Stomach (tissue), 9 donors: ENCODE data around the gene DARS2. TPM values are rescaled to one million over a fixed set of nuclear protein-coding genes. Genes with fewer than 3 reads are reported as not detected.

Source experiments
- DNase-seq, 2 donors: peaks; one replicate each; pipeline versions ENCODE4 v3.0.0 to v3.0.0-alpha.2; 2013 to 2019
- H3K27ac ChIP-seq, 5 donors: fragments of 200-600 bp in 4 of 5; sonication (generic) in 4 of 5; one replicate each; pipeline ENCODE4 v1.5.1; 2013 to 2019; ENCODE audit warnings: mild to moderate bottlenecking in 1 of 5, moderate library complexity in 1 of 5
- H3K27me3 ChIP-seq, 3 donors: fragments of 200-600 bp; sonication (generic); one replicate each; pipeline ENCODE4 v1.5.1; 2017 to 2019; ENCODE audit warnings: mixed run types in 1 of 3
- H3K36me3 ChIP-seq, 4 donors: fragments of 200-600 bp; sonication (generic); 1 replicate in 3 of 4; 2 replicates in 1 of 4; pipeline ENCODE4 v1.5.1; 2016 to 2019
- H3K4me1 ChIP-seq, 4 donors: fragments of 200-600 bp; sonication (generic); one replicate each; pipeline ENCODE4 v1.5.1; 2016 to 2019
- H3K4me3 ChIP-seq, 4 donors: fragments of 200-600 bp; sonication (generic) in 3 of 4; one replicate each; pipeline ENCODE4 v1.5.1; 2016 to 2019; ENCODE audit warnings: mild to moderate bottlenecking in 1 of 4
- H3K9me3 ChIP-seq, 4 donors: fragments of 200-600 bp; sonication (generic); one replicate each; pipeline ENCODE4 v1.5.1; 2016 to 2019
- CTCF ChIP-seq, 7 experiments: fragments of 450-650 bp in 4 of 7; fragments of 200-600 bp in 3 of 7; sonication (generic) in 3 of 7; IDR thresholded peaks; one replicate each; pipeline ENCODE4 v1.5.1; 2016 to 2019; ENCODE audit warnings: antibody characterized with exemption in 7 of 7, control low read depth in 2 of 7, mild to moderate bottlenecking in 1 of 7
- EP300 ChIP-seq: sonication (generic); formaldehyde crosslinking; IDR thresholded peaks from one replicate; pipeline ENCODE4 v1.6.1; 2017; ENCODE audit warnings: antibody characterized with exemption
- POLR2A ChIP-seq, 4 donors: fragments of 450-650 bp; IDR thresholded peaks; one replicate each; pipeline ENCODE4 v1.6.1; 2016; ENCODE audit warnings: antibody characterized with exemption in 4 of 4, control low read depth in 2 of 4, mild to moderate bottlenecking in 1 of 4, moderate library complexity in 1 of 4
- POLR2AphosphoS5 ChIP-seq, 3 donors: sonication (generic); formaldehyde crosslinking; IDR thresholded peaks; one replicate each; pipeline ENCODE4 v1.6.1; 2016; ENCODE audit warnings: antibody characterized with exemption in 3 of 3
- WGBS, 5 donors: extraction: QIAGEN DNeasy Blood & Tissue Kit in 3 of 5; methylation state at CpG; one replicate each; pipeline versions ENCODE4 v1.1.5 to v1.1.7; 2013 to 2018; 5-methylcytosine and 5-hydroxymethylcytosine counted together
- intact Hi-C: fragments of 100-400 bp; cut with DNase I; formaldehyde crosslinking; loops from one replicate; pipeline ENCODE4 v1.15.1; 2023; ENCODE audit warnings: low total_unique reads
- polyA plus RNA-seq, 3 donors: library from polyadenylated mRNA; stranded (reverse); fragments of 200-250 nt; gene quantifications; one replicate each; pipeline ENCODE4 v1.2.3, GENCODE V29; 2013
- small RNA-seq, 4 donors: library from RNA; depleted of rRNA; stranded (forward); fragments of <200 nt; gene quantifications; one replicate each; pipeline ENCODE3, GENCODE V24; 2016
- total RNA-seq, 5 donors: library from RNA; depleted of rRNA; stranded (reverse); fragments of >200 nt; gene quantifications; one replicate each; pipeline versions ENCODE4 v1.1.0 to v1.2.3, GENCODE V29; 2014 to 2016
- donor health status: healthy with polysubstance abuse.
- donor health status: Bipolar disorder and iron deficiency.
- donor health status: healthy.

Gene DARS2
- total and polyA plus RNA-seq, 8 donors: 3.1 to 36.8 (median 10.8) TPM

- no peak for TF ChIP-seq POLR2AphosphoS5 (IDR thresholded peaks at IDR 0.05)
- no peak for TF ChIP-seq POLR2A (IDR thresholded peaks at IDR 0.05)
- H3K27ac ChIP-seq: no peak overlapping the region
- no peak for DNase-seq
- no peaks in the 10 kb centered on the region for H3K9me3 ChIP-seq
- no peak overlapping the region for H3K4me3 ChIP-seq
- WGBS, 5 donors: 67 to 100% (median 73%) methylated on average over 3 of the region's 3 CpGs
- no peaks in the 10 kb centered on the region for H3K27me3 ChIP-seq
- H3K4me1 ChIP-seq: peaks cover 0 to 24% (median 9%) of the 10 kb centered on the region in 4 donors
- H3K36me3 ChIP-seq: peaks cover 0 to 4% (median 2%) of the 10 kb centered on the region in 4 donors
- intact Hi-C loops: no loop called here
Measured at GRCh38 chr1:173894189-173894588, 69.7 kb downstream of the DARS2 start.

GRCh38 chr1:173900427-173900826 lies 76.0 kb downstream of the DARS2 start:
- H3K27me3 ChIP-seq: no peaks in the 10 kb centered on the region
- intact Hi-C loops: no loop called here
- TF ChIP-seq POLR2A (IDR thresholded peaks at IDR 0.05) (no peak), CTCF (IDR thresholded peaks at IDR 0.05) (no peak), EP300 (no peak), POLR2AphosphoS5 (IDR thresholded peaks at IDR 0.05) (no peak)
- peaks cover 0 to 47% (median 22%) of the 10 kb centered on the region in 4 donors for H3K4me1 ChIP-seq
- DNase-seq: no peak
- no peaks in the 10 kb centered on the region for H3K36me3 ChIP-seq
- no peak overlapping the region for H3K27ac ChIP-seq
- H3K4me3 ChIP-seq: no peak overlapping the region
- no peaks in the 10 kb centered on the region for H3K9me3 ChIP-seq
- 37 to 68% (median 45%) methylated on average over 2 of the region's 2 CpGs for WGBS, 5 donors

GRCh38 chr1:173900992-173901391 lies 76.5 kb downstream of the DARS2 start:
- intact Hi-C loops: no loop called here
- Histone ChIP-seq H3K27ac (no peak overlapping the region), H3K27me3 (no peaks in the 10 kb centered on the region), H3K36me3 (no peaks in the 10 kb centered on the region), H3K4me3 (no peak overlapping the region), H3K4me1 (peaks cover 0 to 47% (median 22%) of the 10 kb centered on the region in 4 donors), H3K9me3 (no peaks in the 10 kb centered on the region)
- no peak for DNase-seq
- WGBS, 5 donors: 46 to 63% (median 56%) methylated on average over 3 of the region's 3 CpGs
- TF ChIP-seq CTCF (IDR thresholded peaks at IDR 0.05): no peak
- TF ChIP-seq EP300: no peak

GRCh38 chr1:173903827-173904531 lies 79.5 kb downstream of the DARS2 start:
- TF ChIP-seq EP300 (no peak), POLR2A (IDR thresholded peaks at IDR 0.05) (no peak), POLR2AphosphoS5 (IDR thresholded peaks at IDR 0.05) (no peak), CTCF (IDR thresholded peaks at IDR 0.05) (no peak)
- DNase-seq: no peak
- H3K4me3 ChIP-seq: no peak overlapping the region
- no peaks in the 10 kb centered on the region for H3K9me3 ChIP-seq
- H3K27me3 ChIP-seq: no peaks in the 10 kb centered on the region
- peaks cover 0 to 27% (median 13%) of the 10 kb centered on the region in 4 donors for H3K4me1 ChIP-seq
- H3K36me3 ChIP-seq: no peaks in the 10 kb centered on the region
- H3K27ac ChIP-seq: peak overlapping the region in 3 of 5 donors; percentile 12 to 39 (median 13)
- 32 to 59% (median 37%) methylated on average over 6 of the region's 6 CpGs for WGBS, 5 donors
- intact Hi-C loops: no loop called here

Small RNA genes lying within 50 kb of the gene (small RNA-seq; reads per million reads assigned to genes)
- gene RF00019: 0 reads per million in 4 donors

Other genes starting within 250 kb of the DARS2 start
- gene SLC9C2, start 221.6 kb upstream of the DARS2 start, total RNA-seq: 1 to 10 TPM in 1 of 5 donors, not detected in 4; 2.6 TPM
- not detected for gene SLC9C2, start 221.6 kb upstream of the DARS2 start, polyA plus RNA-seq
- gene TEX50, start 189.3 kb upstream of the DARS2 start, total RNA-seq: not detected
- gene TEX50, start 189.3 kb upstream of the DARS2 start, polyA plus RNA-seq: not detected
- not detected for gene ANKRD45, start 154.8 kb upstream of the DARS2 start, total RNA-seq
- gene ANKRD45, start 154.8 kb upstream of the DARS2 start, polyA plus RNA-seq: under 1 TPM in 2 of 3 donors, not detected in 1; 0.15 to 0.19 TPM
- gene KLHL20, start 109.7 kb upstream of the DARS2 start, total RNA-seq: 10 to 100 TPM in 3 of 5 donors, 1 to 10 TPM in 2; 2.6 to 30.7 (median 10.7) TPM
- 10 to 100 TPM in 1 of 3 donors, 1 to 10 TPM in 2; 4.6 to 11.0 (median 8.2) TPM for gene KLHL20, start 109.7 kb upstream of the DARS2 start, polyA plus RNA-seq
- gene CENPL, start 210 bp downstream of the DARS2 start, total RNA-seq: 10 to 100 TPM in 1 of 5 donors, 1 to 10 TPM in 3, under 1 TPM in 1; 0.45 to 14.1 (median 4.1) TPM
- gene CENPL, start 210 bp downstream of the DARS2 start, polyA plus RNA-seq: 1 to 10 TPM; 2.0 to 4.4 (median 2.6) TPM
- gene GAS5, start 43.3 kb downstream of the DARS2 start, total RNA-seq: 100 to 1,000 TPM; 256 to 453 (median 353) TPM
- gene GAS5, start 43.3 kb downstream of the DARS2 start, polyA plus RNA-seq: 1,000 to 10,000 TPM in 1 of 3 donors, 100 to 1,000 TPM in 2; 712 to 1,014 (median 897) TPM
- gene ZBTB37, start 43.7 kb downstream of the DARS2 start, total RNA-seq: 10 to 100 TPM in 4 of 5 donors, under 1 TPM in 1; 0.29 to 62.9 (median 17.2) TPM
- under 1 TPM; 0.37 to 0.61 (median 0.55) TPM for gene ZBTB37, start 43.7 kb downstream of the DARS2 start, polyA plus RNA-seq
- gene SERPINC1, start 92.7 kb downstream of the DARS2 start, total RNA-seq: under 1 TPM in 2 of 5 donors, not detected in 3; 0.18 to 0.89 TPM
- under 1 TPM in 1 of 3 donors, not detected in 2; 0.20 TPM for gene SERPINC1, start 92.7 kb downstream of the DARS2 start, polyA plus RNA-seq
- gene RC3H1, start 197.7 kb downstream of the DARS2 start, total RNA-seq: 10 to 100 TPM in 4 of 5 donors, 1 to 10 TPM in 1; 7.2 to 49.0 (median 17.0) TPM
- gene RC3H1, start 197.7 kb downstream of the DARS2 start, polyA plus RNA-seq: 1 to 10 TPM; 2.9 to 4.0 (median 3.0) TPM